Sigmoid colon (tissue), 4 donors: Measurements from ENCODE around the gene HK2.

ENCODE experiments used
- POLR2AphosphoS5 ChIP-seq, 4 donors: sonication (generic); formaldehyde crosslinking; IDR thresholded peaks; one replicate each; pipeline ENCODE4 v1.6.1; 2017; ENCODE audit warnings: antibody characterized with exemption in 4 of 4
- TF ChIP-seq, protein P1 (sequence below), 4 experiments: fragments of 450-650 bp in 3 of 4; fragments of 200-600 bp in 1 of 4; IDR thresholded peaks; one replicate each; pipeline ENCODE4 v1.5.1; 2016 to 2019; ENCODE audit warnings: antibody characterized with exemption in 4 of 4, mild to moderate bottlenecking in 3 of 4, moderate library complexity in 2 of 4

DNA sequence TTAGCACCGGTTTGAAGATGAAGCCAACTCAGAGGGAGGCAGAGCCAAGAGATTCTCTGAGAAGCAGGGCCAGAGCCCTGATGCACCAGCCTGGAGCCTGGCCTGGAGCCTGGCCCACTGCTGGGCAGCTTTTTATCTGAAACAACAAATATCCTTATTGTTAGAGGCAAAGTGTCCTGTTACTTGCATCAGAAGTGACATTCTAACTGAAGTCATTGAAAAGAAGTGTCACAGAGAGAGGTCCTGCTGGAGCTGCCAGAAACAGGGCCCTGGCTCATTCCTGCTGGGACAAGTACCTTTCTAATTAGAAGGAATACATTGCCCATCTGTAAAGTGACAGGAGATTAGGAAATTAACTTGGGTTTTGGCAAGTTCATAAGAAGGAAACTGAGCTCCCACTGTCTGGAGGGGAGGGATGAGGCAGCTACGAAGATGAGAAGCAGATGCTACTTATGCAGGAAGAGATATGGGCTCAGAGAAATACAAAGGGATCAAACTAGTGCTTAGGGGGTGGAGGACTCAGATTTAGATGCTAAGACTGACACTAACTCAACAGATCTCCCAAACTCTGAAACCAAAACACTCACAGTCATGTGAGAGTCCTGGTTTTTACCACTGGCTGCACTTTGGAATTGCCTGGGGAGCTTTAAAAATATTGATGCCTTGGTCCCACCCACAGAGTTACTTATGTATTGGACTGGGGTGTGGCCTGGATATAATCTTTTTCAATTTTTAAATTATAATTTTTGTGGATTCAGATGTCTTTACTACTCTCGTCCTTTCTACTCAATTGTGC lies 11.0 kb upstream of the HK2 start:
- no peak for TF ChIP-seq POLR2AphosphoS5 (IDR thresholded peaks at IDR 0.05)
- TF ChIP-seq, protein P1, sequence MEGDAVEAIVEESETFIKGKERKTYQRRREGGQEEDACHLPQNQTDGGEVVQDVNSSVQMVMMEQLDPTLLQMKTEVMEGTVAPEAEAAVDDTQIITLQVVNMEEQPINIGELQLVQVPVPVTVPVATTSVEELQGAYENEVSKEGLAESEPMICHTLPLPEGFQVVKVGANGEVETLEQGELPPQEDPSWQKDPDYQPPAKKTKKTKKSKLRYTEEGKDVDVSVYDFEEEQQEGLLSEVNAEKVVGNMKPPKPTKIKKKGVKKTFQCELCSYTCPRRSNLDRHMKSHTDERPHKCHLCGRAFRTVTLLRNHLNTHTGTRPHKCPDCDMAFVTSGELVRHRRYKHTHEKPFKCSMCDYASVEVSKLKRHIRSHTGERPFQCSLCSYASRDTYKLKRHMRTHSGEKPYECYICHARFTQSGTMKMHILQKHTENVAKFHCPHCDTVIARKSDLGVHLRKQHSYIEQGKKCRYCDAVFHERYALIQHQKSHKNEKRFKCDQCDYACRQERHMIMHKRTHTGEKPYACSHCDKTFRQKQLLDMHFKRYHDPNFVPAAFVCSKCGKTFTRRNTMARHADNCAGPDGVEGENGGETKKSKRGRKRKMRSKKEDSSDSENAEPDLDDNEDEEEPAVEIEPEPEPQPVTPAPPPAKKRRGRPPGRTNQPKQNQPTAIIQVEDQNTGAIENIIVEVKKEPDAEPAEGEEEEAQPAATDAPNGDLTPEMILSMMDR (IDR thresholded peaks at IDR 0.05), result no peak
